HUES64 (cell line): Measurements from ENCODE around the gene ENOX1.

Experiments
- H3K27ac ChIP-seq: 2 replicates; pipeline ENCODE4 v1.7.0; 2013; ENCODE audit warnings: low read depth, low read length, inconsistent platforms
- H3K27me3 ChIP-seq: 2 replicates; pipeline ENCODE4 v1.6.1; 2013; ENCODE audit warnings: mild to moderate bottlenecking, low read length; ENCODE audit not compliant: insufficient read depth
- H3K36me3 ChIP-seq: 2 replicates; pipeline ENCODE4 v1.6.1; 2013; ENCODE audit warnings: mild to moderate bottlenecking, low read length; ENCODE audit not compliant: insufficient read depth
- H3K4me1 ChIP-seq: 2 replicates; pipeline ENCODE4 v1.6.1; 2013; ENCODE audit warnings: mild to moderate bottlenecking, low read length, moderate library complexity; ENCODE audit not compliant: insufficient read depth
- H3K4me3 ChIP-seq: 2 replicates; pipeline ENCODE4 v1.5.1; 2013; ENCODE audit warnings: mild to moderate bottlenecking, low read length, moderate library complexity
- H3K9ac ChIP-seq: 2 replicates; pipeline ENCODE4 v1.6.1; 2013; ENCODE audit warnings: mild to moderate bottlenecking, low read depth, low read length
- H3K9me3 ChIP-seq: 2 replicates; pipeline ENCODE4 v1.6.1; 2013; ENCODE audit warnings: low read depth, low read length; ENCODE audit not compliant: insufficient read depth
- WGBS: fragments of 150-250, 120-280 bp; methylation state at CpG from one replicate; pipeline ENCODE4 v1.1.7; 2013; ENCODE audit warnings: missing lambda C conversion rate; 5-methylcytosine and 5-hydroxymethylcytosine counted together

ENOX1 gene

GRCh38 chr13:43698009-43698408, 88.8 kb downstream of the ENOX1 start:
- no peak overlapping the region for H3K27ac ChIP-seq
- peaks cover 19% of the 10 kb centered on the region for H3K4me1 ChIP-seq
- H3K36me3 ChIP-seq, result no peaks in the 10 kb centered on the region
- WGBS, result 90% methylated on average over 2 of the region's 2 CpGs
- H3K9ac ChIP-seq, result no peak overlapping the region
- no peaks in the 10 kb centered on the region for H3K27me3 ChIP-seq
- no peaks in the 10 kb centered on the region for H3K9me3 ChIP-seq
- H3K4me3 ChIP-seq, result no peak overlapping the region

GRCh38 chr13:43697323-43697722, 89.4 kb downstream of the ENOX1 start:
- 94% methylated on average over 2 of the region's 2 CpGs for WGBS
- Histone ChIP-seq H3K4me1 (peaks cover 21% of the 10 kb centered on the region), H3K9ac (no peak overlapping the region), H3K4me3 (no peak overlapping the region), H3K9me3 (no peaks in the 10 kb centered on the region), H3K27me3 (no peaks in the 10 kb centered on the region), H3K36me3 (no peaks in the 10 kb centered on the region), H3K27ac (no peak overlapping the region)

- Histone ChIP-seq H3K27ac (no peak overlapping the region), H3K4me3 (no peak overlapping the region), H3K9ac (no peak overlapping the region), H3K27me3 (no peaks in the 10 kb centered on the region), H3K36me3 (no peaks in the 10 kb centered on the region), H3K4me1 (peaks cover 23% of the 10 kb centered on the region), H3K9me3 (no peaks in the 10 kb centered on the region)
- 74% methylated on average over 1 of the region's 1 CpG for WGBS
These were observed 92.6 kb downstream of the ENOX1 start for GRCh38 chr13:43694146-43694664.

- no peak overlapping the region for H3K27ac ChIP-seq
- peaks cover 23% of the 10 kb centered on the region for H3K4me1 ChIP-seq
- H3K36me3 ChIP-seq, result no peaks in the 10 kb centered on the region
- no peak overlapping the region for H3K4me3 ChIP-seq
- H3K27me3 ChIP-seq, result no peaks in the 10 kb centered on the region
- no peak overlapping the region for H3K9ac ChIP-seq
- 62% methylated on average over 2 of the region's 2 CpGs for WGBS
- no peaks in the 10 kb centered on the region for H3K9me3 ChIP-seq
These were observed 93.1 kb downstream of the ENOX1 start for GRCh38 chr13:43693639-43694038.

- no peaks in the 10 kb centered on the region for H3K9me3 ChIP-seq
- H3K4me1 ChIP-seq, result peaks cover 14% of the 10 kb centered on the region
- no peaks in the 10 kb centered on the region for H3K36me3 ChIP-seq
- H3K9ac ChIP-seq, result no peak overlapping the region
- no peak overlapping the region for H3K4me3 ChIP-seq
- H3K27me3 ChIP-seq, result no peaks in the 10 kb centered on the region
- H3K27ac ChIP-seq, result no peak overlapping the region
- 95% methylated on average over 3 of the region's 3 CpGs for WGBS
These were observed 98.4 kb downstream of the ENOX1 start for GRCh38 chr13:43688227-43688907.

- 88% methylated on average over 4 of the region's 4 CpGs for WGBS
- Histone ChIP-seq H3K4me3 (no peak overlapping the region), H3K9me3 (no peaks in the 10 kb centered on the region), H3K27ac (no peak overlapping the region), H3K27me3 (no peaks in the 10 kb centered on the region), H3K9ac (no peak overlapping the region), H3K36me3 (no peaks in the 10 kb centered on the region), H3K4me1 (peaks cover 6% of the 10 kb centered on the region)
These were observed 99.7 kb downstream of the ENOX1 start for GRCh38 chr13:43687038-43687437.

GRCh38 chr13:43686557-43686956, 100.2 kb downstream of the ENOX1 start:
- Histone ChIP-seq H3K4me3 (no peak overlapping the region), H3K9me3 (no peaks in the 10 kb centered on the region), H3K9ac (no peak overlapping the region), H3K4me1 (peaks cover 6% of the 10 kb centered on the region; the same call in 1 of the 2 replicates), H3K36me3 (no peaks in the 10 kb centered on the region), H3K27me3 (no peaks in the 10 kb centered on the region), H3K27ac (no peak overlapping the region)
- WGBS, result 59% methylated on average over 3 of the region's 3 CpGs

GRCh38 chr13:43684963-43685725, 101.6 kb downstream of the ENOX1 start:
- no peak overlapping the region for H3K4me3 ChIP-seq
- H3K27ac ChIP-seq, result no peak overlapping the region
- H3K4me1 ChIP-seq, result peaks cover 6% of the 10 kb centered on the region; the same call in 1 of the 2 replicates
- no peak overlapping the region for H3K9ac ChIP-seq
- H3K36me3 ChIP-seq, result no peaks in the 10 kb centered on the region
- 93% methylated on average over 9 of the region's 9 CpGs for WGBS
- H3K9me3 ChIP-seq, result no peaks in the 10 kb centered on the region
- H3K27me3 ChIP-seq, result no peaks in the 10 kb centered on the region

- Histone ChIP-seq H3K4me1 (peaks cover 6% of the 10 kb centered on the region; the same call in 1 of the 2 replicates), H3K27me3 (no peaks in the 10 kb centered on the region), H3K9ac (no peak overlapping the region), H3K9me3 (no peaks in the 10 kb centered on the region), H3K36me3 (no peaks in the 10 kb centered on the region), H3K4me3 (no peak overlapping the region), H3K27ac (no peak overlapping the region)
- 100% methylated on average over 1 of the region's 2 CpGs for WGBS
These were observed 104.1 kb downstream of the ENOX1 start for GRCh38 chr13:43682701-43683100.

GRCh38 chr13:43676320-43676719, 110.5 kb downstream of the ENOX1 start:
- Histone ChIP-seq H3K36me3 (no peaks in the 10 kb centered on the region), H3K9ac (no peak overlapping the region), H3K27me3 (no peaks in the 10 kb centered on the region), H3K9me3 (no peaks in the 10 kb centered on the region), H3K4me3 (no peak overlapping the region), H3K27ac (no peak overlapping the region), H3K4me1 (peaks cover 4% of the 10 kb centered on the region; the same call in 1 of the 2 replicates)
- WGBS, result no CpG with 5 or more reads among the region's 1 CpG

GRCh38 chr13:43675577-43675976, 111.2 kb downstream of the ENOX1 start:
- H3K4me3 ChIP-seq, result no peak overlapping the region
- 85% methylated on average over 6 of the region's 6 CpGs for WGBS
- H3K27ac ChIP-seq, result no peak overlapping the region
- H3K36me3 ChIP-seq, result no peaks in the 10 kb centered on the region
- no peaks in the 10 kb centered on the region for H3K27me3 ChIP-seq
- peaks cover 4% of the 10 kb centered on the region; the same call in 1 of the 2 replicates for H3K4me1 ChIP-seq
- no peaks in the 10 kb centered on the region for H3K9me3 ChIP-seq
- no peak overlapping the region for H3K9ac ChIP-seq
